Mammary epithelial cell (primary cell): ENCODE data around the gene FBXL17.

ENCODE experiments used
- EZH2 ChIP-seq: IDR thresholded peaks from 2 replicates; pipeline ENCODE4 v1.6.1; 2012; ENCODE audit warnings: low read length, inconsistent platforms, borderline replicate concordance
- TF ChIP-seq, protein P1 (sequence below), 2 donors: IDR thresholded peaks in 1 of 2; conservative IDR thresholded peaks in 1 of 2; 2 replicates each; pipeline ENCODE4 v1.5.1; 2011 to 2012; ENCODE audit warnings: inconsistent platforms in 2 of 2, low read length in 2 of 2, mild to moderate bottlenecking in 2 of 2, control low read depth in 1 of 2, low read depth in 1 of 2; ENCODE audit not compliant: insufficient read depth in 1 of 2; ENCODE audit errors: extremely low read depth in 1 of 2

- TF ChIP-seq EZH2 = no peak
- TF ChIP-seq, protein P1, sequence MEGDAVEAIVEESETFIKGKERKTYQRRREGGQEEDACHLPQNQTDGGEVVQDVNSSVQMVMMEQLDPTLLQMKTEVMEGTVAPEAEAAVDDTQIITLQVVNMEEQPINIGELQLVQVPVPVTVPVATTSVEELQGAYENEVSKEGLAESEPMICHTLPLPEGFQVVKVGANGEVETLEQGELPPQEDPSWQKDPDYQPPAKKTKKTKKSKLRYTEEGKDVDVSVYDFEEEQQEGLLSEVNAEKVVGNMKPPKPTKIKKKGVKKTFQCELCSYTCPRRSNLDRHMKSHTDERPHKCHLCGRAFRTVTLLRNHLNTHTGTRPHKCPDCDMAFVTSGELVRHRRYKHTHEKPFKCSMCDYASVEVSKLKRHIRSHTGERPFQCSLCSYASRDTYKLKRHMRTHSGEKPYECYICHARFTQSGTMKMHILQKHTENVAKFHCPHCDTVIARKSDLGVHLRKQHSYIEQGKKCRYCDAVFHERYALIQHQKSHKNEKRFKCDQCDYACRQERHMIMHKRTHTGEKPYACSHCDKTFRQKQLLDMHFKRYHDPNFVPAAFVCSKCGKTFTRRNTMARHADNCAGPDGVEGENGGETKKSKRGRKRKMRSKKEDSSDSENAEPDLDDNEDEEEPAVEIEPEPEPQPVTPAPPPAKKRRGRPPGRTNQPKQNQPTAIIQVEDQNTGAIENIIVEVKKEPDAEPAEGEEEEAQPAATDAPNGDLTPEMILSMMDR (conservative IDR thresholded peaks at IDR 0.05 in 1 of 2, IDR thresholded peaks at IDR 0.05 in 1 of 2; ENCODE audit: extremely low read depth in 1 of 2, insufficient read depth in 1 of 2, low read depth in 1 of 2, low read length in 2 of 2) = no peak
Observed at GRCh38 chr5:107894361-107894760, 487.5 kb downstream of the FBXL17 start.
